A673 (cell line): ENCODE data around the gene CNKSR1.

Experiments
- CTCF ChIP-seq: fragments of 300-800, 200-600 bp; sonication (generic); conservative IDR thresholded peaks from 2 replicates; pipeline ENCODE4 v1.5.1; 2017; ENCODE audit warnings: low read depth, mild to moderate bottlenecking, antibody characterized with exemption, low read length, moderate library complexity, mixed read lengths
- EZH2 ChIP-seq: fragments of 200-600 bp; sonication (generic); IDR thresholded peaks from 2 replicates; pipeline ENCODE4 v1.6.1; 2017; ENCODE audit warnings: borderline replicate concordance, low read depth, mild to moderate bottlenecking, mixed read lengths, antibody characterized with exemption, low read length; ENCODE audit not compliant: poor library complexity, severe bottlenecking

GRCh38 chr1:26171084-26172072 is 5.9 kb upstream of the CNKSR1 start, which contains the start of gene ZNF593OS:
- no peak for TF ChIP-seq CTCF
- TF ChIP-seq EZH2: no peak
